H9 (cell line): Measurements from ENCODE around the gene C11orf91. TPM values are rescaled to one million over a fixed set of nuclear protein-coding genes. Genes with fewer than 3 reads are reported as not detected.

Experiments used
- DNase-seq: peaks from one replicate; pipeline ENCODE4 v3.0.0-alpha.2; 2017
- H2AFZ ChIP-seq: one replicate; pipeline ENCODE4 v1.6.1; 2013; ENCODE audit warnings: mild to moderate bottlenecking, low read length, control low read depth, moderate library complexity
- H2AK5ac ChIP-seq: 2 replicates; pipeline ENCODE4 v1.6.1; 2013; ENCODE audit warnings: low read length, control low read depth, mixed read lengths; ENCODE audit not compliant: insufficient read length
- H2BK120ac ChIP-seq: one replicate; pipeline ENCODE4 v1.6.1; 2013; ENCODE audit warnings: low read depth, mild to moderate bottlenecking, low read length, control low read depth, inconsistent platforms; ENCODE audit not compliant: poor library complexity, severe bottlenecking
- H2BK12ac ChIP-seq: 2 replicates; pipeline ENCODE4 v1.6.1; 2013; ENCODE audit warnings: low read length, control low read depth, mixed read lengths, low read depth; ENCODE audit not compliant: insufficient read length
- H2BK15ac ChIP-seq: 2 replicates; pipeline ENCODE4 v1.6.1; 2013; ENCODE audit warnings: low read depth, low read length, control low read depth
- H2BK20ac ChIP-seq: one replicate; pipeline ENCODE4 v1.6.1; 2013; ENCODE audit warnings: low read depth, mild to moderate bottlenecking, low read length, control low read depth, inconsistent platforms; ENCODE audit not compliant: poor library complexity, severe bottlenecking
- H2BK5ac ChIP-seq: 2 replicates; pipeline ENCODE4 v1.6.1; 2013; ENCODE audit warnings: low read length, control low read depth, mixed read lengths; ENCODE audit not compliant: insufficient read length
- H3K14ac ChIP-seq: 2 replicates; pipeline ENCODE4 v1.6.1; 2013; ENCODE audit warnings: low read length, control low read depth; ENCODE audit not compliant: insufficient read depth
- H3K18ac ChIP-seq: 2 replicates; pipeline ENCODE4 v1.6.1; 2013; ENCODE audit warnings: low read depth, mild to moderate bottlenecking, mixed read lengths, low read length, control low read depth; ENCODE audit not compliant: insufficient read length
- H3K23ac ChIP-seq: 2 replicates; pipeline ENCODE4 v1.6.1; 2013; ENCODE audit warnings: low read length, control low read depth, mixed read lengths, low read depth; ENCODE audit not compliant: insufficient read length
- H3K23me2 ChIP-seq: 2 replicates; pipeline ENCODE4 v1.6.1; 2013; ENCODE audit warnings: low read depth, mild to moderate bottlenecking, mixed read lengths, low read length, control low read depth; ENCODE audit not compliant: insufficient read length, poor library complexity, severe bottlenecking
- H3K27ac ChIP-seq: 2 replicates; pipeline ENCODE4 v1.5.1; 2013; ENCODE audit warnings: low read length, control low read depth, mixed read lengths, low read depth; ENCODE audit not compliant: insufficient read length
- H3K27me3 ChIP-seq: 2 replicates; pipeline ENCODE4 v1.6.1; 2013; ENCODE audit warnings: low read length, control low read depth, inconsistent platforms; ENCODE audit not compliant: insufficient read depth
- H3K4ac ChIP-seq: 2 replicates; pipeline ENCODE4 v1.6.1; 2013; ENCODE audit warnings: low read depth, mild to moderate bottlenecking, control low read depth, inconsistent platforms, low read length, moderate library complexity
- H3K4me1 ChIP-seq: 2 replicates; pipeline ENCODE4 v1.6.1; 2013; ENCODE audit warnings: low read length, control low read depth, inconsistent platforms; ENCODE audit not compliant: insufficient read depth
- H3K4me2 ChIP-seq: 2 replicates; pipeline ENCODE4 v1.6.1; 2013; ENCODE audit warnings: low read length, control low read depth, mixed read lengths; ENCODE audit not compliant: insufficient read length, insufficient read depth
- H3K56ac ChIP-seq: 2 replicates; pipeline ENCODE4 v1.6.1; 2013; ENCODE audit warnings: low read depth, mild to moderate bottlenecking, mixed read lengths, low read length, control low read depth; ENCODE audit not compliant: insufficient read length
- H3K79me1 ChIP-seq: 2 replicates; pipeline ENCODE4 v1.6.1; 2013; ENCODE audit warnings: low read depth, mild to moderate bottlenecking, moderate library complexity, low read length, control low read depth, inconsistent platforms; ENCODE audit not compliant: insufficient read depth, poor library complexity, severe bottlenecking
- H3K79me2 ChIP-seq: 2 replicates; pipeline ENCODE4 v1.6.1; 2013; ENCODE audit warnings: low read length, control low read depth, inconsistent platforms; ENCODE audit not compliant: insufficient read depth
- H3K9ac ChIP-seq: 2 replicates; pipeline ENCODE4 v1.6.1; 2013; ENCODE audit warnings: low read length, control low read depth, mixed read lengths; ENCODE audit not compliant: insufficient read length; ENCODE audit errors: extremely low read depth
- H3K9me3 ChIP-seq: one replicate; pipeline ENCODE4 v1.6.1; 2013; ENCODE audit warnings: low read depth, low read length, inconsistent platforms; ENCODE audit not compliant: control insufficient read depth
- H3T11ph ChIP-seq: one replicate; pipeline ENCODE4 v1.6.1; 2013; ENCODE audit warnings: mild to moderate bottlenecking, low read length, control low read depth, inconsistent platforms
- H4K20me1 ChIP-seq: one replicate; pipeline ENCODE4 v1.6.1; 2013; ENCODE audit not compliant: control insufficient read depth, insufficient read length, insufficient read depth
- H4K5ac ChIP-seq: 2 replicates; pipeline ENCODE4 v1.6.1; 2013; ENCODE audit warnings: low read depth, mild to moderate bottlenecking, mixed read lengths, low read length, control low read depth; ENCODE audit not compliant: insufficient read length
- H4K8ac ChIP-seq: replicated peaks from 2 replicates; pipeline ENCODE4 v1.6.1; 2013; ENCODE audit warnings: low read length, control low read depth, mixed read lengths, low read depth; ENCODE audit not compliant: insufficient read length
- H4K91ac ChIP-seq: 2 replicates; pipeline ENCODE4 v1.6.1; 2013; ENCODE audit warnings: low read depth, mild to moderate bottlenecking, moderate library complexity, mixed read lengths, low read length, control low read depth; ENCODE audit not compliant: insufficient read length
- H3K27ac Mint-ChIP-seq, 3 experiments: 2 replicates in 2 of 3; 3 replicates in 1 of 3; pipeline ENCODE4 v1.8.0; 2020 to 2021; ENCODE audit warnings: mixed read lengths in 3 of 3, mild to moderate bottlenecking in 1 of 3, moderate library complexity in 1 of 3
- H3K27me3 Mint-ChIP-seq: 2 replicates; pipeline ENCODE4 v1.8.0; 2021; ENCODE audit warnings: low read depth, mild to moderate bottlenecking, moderate library complexity, mixed read lengths
- H3K36me3 Mint-ChIP-seq, 3 experiments: 2 replicates in 2 of 3; 3 replicates in 1 of 3; pipeline ENCODE4 v1.8.0; 2020 to 2021; ENCODE audit warnings: low read depth in 3 of 3, mixed read lengths in 3 of 3; ENCODE audit not compliant: insufficient read depth in 1 of 3
- H3K4me1 Mint-ChIP-seq, 2 experiments: 2 replicates each; pipeline ENCODE4 v1.8.0; 2020; ENCODE audit warnings: mixed read lengths in 2 of 2
- H3K4me3 Mint-ChIP-seq, 2 experiments: 2 replicates in 1 of 2; 3 replicates in 1 of 2; pipeline ENCODE4 v1.8.0; 2020 to 2021; ENCODE audit warnings: mild to moderate bottlenecking in 2 of 2, mixed read lengths in 2 of 2, moderate library complexity in 1 of 2
- H3K9me3 Mint-ChIP-seq, 2 experiments: 2 replicates in 1 of 2; 3 replicates in 1 of 2; pipeline ENCODE4 v1.8.0; 2020; ENCODE audit warnings: mild to moderate bottlenecking in 2 of 2, mixed read lengths in 2 of 2, moderate library complexity in 1 of 2
- CTCF ChIP-seq: fragments of 200-600 bp; sonication (generic); conservative IDR thresholded peaks from 3 replicates; pipeline ENCODE4 v1.8.0; 2021; ENCODE audit warnings: antibody characterized with exemption, mild to moderate bottlenecking
- WGBS: extraction: QIAGEN DNeasy Blood & Tissue Kit; methylation state at CpG from one replicate; pipeline ENCODE4 v1.1.7; 2013; ENCODE audit warnings: missing lambda C conversion rate, low lambda C conversion rate, mixed read lengths; ENCODE audit not compliant: insufficient read length; ENCODE audit errors: extremely low coverage; 5-methylcytosine and 5-hydroxymethylcytosine counted together
- total RNA-seq: library from RNA; stranded (reverse); gene quantifications from 2 replicates; pipeline ENCODE4 v1.2.1, GENCODE V29; 2021

Gene C11orf91
- total RNA-seq, 1 experiment from 2014 or later = not detected

GRCh38 chr11:33651555-33651954 lies 49.1 kb downstream of the C11orf91 start:
- Histone ChIP-seq H3T11ph (no peak overlapping the region), H3K14ac (no peak overlapping the region), H3K4me2 (no peak overlapping the region), H3K9ac (no peak overlapping the region), H3K79me2 (no peaks in the 10 kb centered on the region), H4K5ac (no peak overlapping the region), H2BK20ac (no peak overlapping the region), H3K79me1 (no peaks in the 10 kb centered on the region), H4K91ac (no peak overlapping the region), H4K20me1 (no peaks in the 10 kb centered on the region), H3K4ac (no peak overlapping the region), H3K9me3 (no peaks in the 10 kb centered on the region), H3K23ac (no peak overlapping the region), H2BK12ac (no peak overlapping the region), H2BK5ac (no peak overlapping the region), H4K8ac (no peak overlapping the region), H3K27ac (no peak overlapping the region), H3K4me1 (peaks cover 2% of the 10 kb centered on the region; the same call in 1 of the 2 replicates), H2AK5ac (no peak overlapping the region), H3K18ac (no peak overlapping the region), H2BK15ac (no peak overlapping the region), H3K56ac (no peak overlapping the region), H2BK120ac (no peak overlapping the region), H3K23me2 (no peaks in the 10 kb centered on the region), H2AFZ (no peak overlapping the region), H3K27me3 (no peaks in the 10 kb centered on the region)
- Mint-ChIP-seq H3K4me1 (peaks cover 5 to 6% of the 10 kb centered on the region in 2 experiments; a peak in 2 of 4 replicates), H3K27me3 (no peaks in the 10 kb centered on the region; the same call in 1 of the 2 replicates), H3K9me3 (0 out of 5 replicates have a peak, but pooled peaks cover 0 to 4% of the 10 kb centered on the region in 2 experiments), H3K4me3 (no peak overlapping the region), H3K36me3 (no peaks in the 10 kb centered on the region), H3K27ac (no peak overlapping the region)
- WGBS = no CpG with 5 or more reads among the region's 4 CpGs
- no peak for TF ChIP-seq CTCF
- DNase-seq = no peak
